ENCODE data around the gene TPCN1.
"Not testable (repeated sequence)": the region's sequence is repeated elsewhere in the genome, so short reads cannot be mapped to it uniquely, and the experiment has no call there.

Gene TPCN1

GRCh38 chr12:113197518-113198077, 23.7 kb upstream of the TPCN1 start:
- no peak for DNase-seq

- no peak for DNase-seq
Observed at GRCh38 chr12:113198296-113198695, 23.0 kb upstream of the TPCN1 start.

GRCh38 chr12:113200021-113200797, 21.1 kb upstream of the TPCN1 start:
- DNase-seq = no peak

- DNase-seq = no peak
Observed at GRCh38 chr12:113201187-113202177, 19.8 kb upstream of the TPCN1 start.

GRCh38 chr12:113202300-113203075, 18.8 kb upstream of the TPCN1 start:
- DNase-seq = no peak

GRCh38 chr12:113203852-113204760, 17.2 kb upstream of the TPCN1 start:
- DNase-seq = no peak

- DNase-seq = no peak
Observed at GRCh38 chr12:113204804-113205203, 16.5 kb upstream of the TPCN1 start.

- DNase-seq = not testable (repeated sequence)
Observed at GRCh38 chr12:113206802-113207201, 14.5 kb upstream of the TPCN1 start.

GRCh38 chr12:113207613-113208040, 13.6 kb upstream of the TPCN1 start:
- DNase-seq = no peak

GRCh38 chr12:113208041-113208934, 13.0 kb upstream of the TPCN1 start:
- DNase-seq = no peak

GRCh38 chr12:113211160-113211559, 10.1 kb upstream of the TPCN1 start:
- DNase-seq = no peak

GRCh38 chr12:113214895-113215400, 6.3 kb upstream of the TPCN1 start:
- no peak for DNase-seq

- DNase-seq = no peak
Observed at GRCh38 chr12:113216027-113216426, 5.2 kb upstream of the TPCN1 start.

GRCh38 chr12:113220593-113221180, 577 bp upstream of the TPCN1 start:
- no peak for DNase-seq

- no peak for DNase-seq
Observed at GRCh38 chr12:113221997-113222729, 899 bp downstream of the TPCN1 start.

- DNase-seq = no peak
Observed at GRCh38 chr12:113222730-113223531, 1.7 kb downstream of the TPCN1 start.

- no peak for DNase-seq
Observed at GRCh38 chr12:113224955-113225354, 3.7 kb downstream of the TPCN1 start.
